Breast epithelium (tissue), 4 donors: ENCODE measurements around the gene TTC7B. TPM values are rescaled to one million over a fixed set of nuclear protein-coding genes. Genes with fewer than 3 reads are reported as not detected.

ENCODE experiments used
- DNase-seq, 2 donors: peaks; one replicate each; pipeline ENCODE4 v3.0.0-alpha.2; 2019; ENCODE audit warnings: low spot score in 2 of 2
- H3K27ac ChIP-seq, 2 donors: fragments of 200-600 bp; sonication (generic) in 1 of 2; one replicate each; pipeline ENCODE4 v1.5.1; 2016 to 2019; ENCODE audit warnings: mild to moderate bottlenecking in 1 of 2
- H3K27me3 ChIP-seq, 2 donors: fragments of 200-600 bp; sonication (generic) in 1 of 2; one replicate each; pipeline versions ENCODE4 v1.5.1 to v1.6.0; 2017 to 2019; ENCODE audit warnings: control low read depth in 1 of 2, mild to moderate bottlenecking in 1 of 2
- H3K36me3 ChIP-seq: fragments of 200-600 bp; one replicate; pipeline ENCODE4 v1.5.1; 2019
- H3K4me1 ChIP-seq, 2 donors: fragments of 200-600 bp; sonication (generic); one replicate each; pipeline ENCODE4 v1.5.1; 2016 to 2019; ENCODE audit warnings: control low read depth in 1 of 2
- H3K4me3 ChIP-seq, 3 donors: fragments of 200-600 bp; sonication (generic); 1 replicate in 2 of 3; 2 replicates in 1 of 3; pipeline ENCODE4 v1.5.1; 2016 to 2019; ENCODE audit warnings: mild to moderate bottlenecking in 3 of 3, moderate library complexity in 2 of 3
- H3K9me3 ChIP-seq, 2 donors: fragments of 200-600 bp; sonication (generic) in 1 of 2; one replicate each; pipeline ENCODE4 v1.5.1; 2016 to 2019; ENCODE audit warnings: control low read depth in 1 of 2
- CTCF ChIP-seq, 3 donors: fragments of 450-650 bp; IDR thresholded peaks; one replicate each; pipeline ENCODE4 v1.5.1; 2016 to 2017; ENCODE audit warnings: antibody characterized with exemption in 3 of 3, mild to moderate bottlenecking in 3 of 3, moderate library complexity in 3 of 3
- POLR2A ChIP-seq: fragments of 450-650 bp; IDR thresholded peaks from one replicate; pipeline ENCODE4 v1.6.1; 2016; ENCODE audit warnings: antibody characterized with exemption, mild to moderate bottlenecking, moderate library complexity
- POLR2AphosphoS5 ChIP-seq, 3 donors: sonication (generic); formaldehyde crosslinking; IDR thresholded peaks; one replicate each; pipeline ENCODE4 v1.6.1; 2017; ENCODE audit warnings: antibody characterized with exemption in 3 of 3
- intact Hi-C: fragments of 100-400 bp; cut with DNase I; formaldehyde crosslinking; loops from one replicate; pipeline ENCODE4 v1.15.1; 2023; ENCODE audit warnings: low total_unique reads
- total RNA-seq, 3 donors: library from RNA; depleted of rRNA; stranded (reverse); fragments of >200 nt; gene quantifications; one replicate each; pipeline ENCODE4 v1.1.0, GENCODE V29; 2016

TTC7B gene
- total RNA-seq, 3 donors from 2014 or later: 14.0 to 29.1 (median 22.0) TPM

- no peak for DNase-seq
- H3K9me3 ChIP-seq: no peaks in the 10 kb centered on the region
- no peaks in the 10 kb centered on the region for H3K27me3 ChIP-seq
- no peaks in the 10 kb centered on the region for H3K36me3 ChIP-seq
- no peaks in the 10 kb centered on the region for H3K4me1 ChIP-seq
- no peak overlapping the region for H3K27ac ChIP-seq
- H3K4me3 ChIP-seq: no peak overlapping the region
- intact Hi-C loops: no loop called here
- no peak for TF ChIP-seq CTCF (IDR thresholded peaks at IDR 0.05)
- TF ChIP-seq POLR2A: no peak
- no peak for TF ChIP-seq POLR2AphosphoS5 (IDR thresholded peaks at IDR 0.05)
Measured at GRCh38 chr14:90556666-90557450, 259.4 kb downstream of the TTC7B start.

GRCh38 chr14:90556012-90556477, 260.2 kb downstream of the TTC7B start:
- H3K27ac ChIP-seq: no peak overlapping the region
- H3K4me3 ChIP-seq: peak overlapping the region in 1 of 3 donors; percentile 32
- intact Hi-C loops: no loop called here

GRCh38 chr14:90555126-90556011, 260.9 kb downstream of the TTC7B start:
- Histone ChIP-seq H3K27me3 (no peaks in the 10 kb centered on the region), H3K27ac (no peak overlapping the region), H3K9me3 (no peaks in the 10 kb centered on the region), H3K36me3 (no peaks in the 10 kb centered on the region), H3K4me1 (no peaks in the 10 kb centered on the region), H3K4me3 (peak overlapping the region in 1 of 3 donors; percentile 32)
- TF ChIP-seq CTCF (IDR thresholded peaks at IDR 0.05): no peak
- intact Hi-C loops: no loop called here
- no peak for DNase-seq

More at GRCh38 chr14:90556012-90556477, 260.2 kb downstream of the TTC7B start:
- no peak for TF ChIP-seq POLR2A
- no peak for TF ChIP-seq POLR2AphosphoS5 (IDR thresholded peaks at IDR 0.05)
- TF ChIP-seq CTCF (IDR thresholded peaks at IDR 0.05): no peak
- Histone ChIP-seq H3K4me1 (no peaks in the 10 kb centered on the region), H3K9me3 (no peaks in the 10 kb centered on the region), H3K27me3 (no peaks in the 10 kb centered on the region), H3K36me3 (no peaks in the 10 kb centered on the region)
- DNase-seq: no peak

GRCh38 chr14:90554341-90554740, 261.9 kb downstream of the TTC7B start:
- DNase-seq: peak; percentile 57 to 86
- no peaks in the 10 kb centered on the region for H3K36me3 ChIP-seq
- intact Hi-C loops: no loop called here
- no peaks in the 10 kb centered on the region for H3K4me1 ChIP-seq
- peak overlapping the region; percentile 21 to 59 for H3K27ac ChIP-seq
- TF ChIP-seq POLR2AphosphoS5 (IDR thresholded peaks at IDR 0.05) (no peak), CTCF (IDR thresholded peaks at IDR 0.05) (no peak), POLR2A (no peak)
- H3K9me3 ChIP-seq: no peaks in the 10 kb centered on the region
- peak overlapping the region in 2 of 3 donors; percentile 30 to 50 for H3K4me3 ChIP-seq
- H3K27me3 ChIP-seq: no peaks in the 10 kb centered on the region
